Thyroid gland (tissue), 4 donors: ENCODE data around the gene TOMT.

Source experiments
- POLR2A ChIP-seq, 2 donors: fragments of 450-650 bp; IDR thresholded peaks; one replicate each; pipeline ENCODE4 v1.6.1; 2017; ENCODE audit warnings: antibody characterized with exemption in 2 of 2, mild to moderate bottlenecking in 2 of 2, moderate library complexity in 1 of 2
- TF ChIP-seq, protein P1 (sequence below), 6 experiments: fragments of 200-600 bp in 3 of 6; fragments of 450-650 bp in 3 of 6; sonication (generic) in 3 of 6; IDR thresholded peaks; one replicate each; pipeline ENCODE4 v1.5.1; 2016 to 2019; ENCODE audit warnings: antibody characterized with exemption in 6 of 6, mild to moderate bottlenecking in 2 of 6, inconsistent platforms in 1 of 6, moderate library complexity in 1 of 6

DNA sequence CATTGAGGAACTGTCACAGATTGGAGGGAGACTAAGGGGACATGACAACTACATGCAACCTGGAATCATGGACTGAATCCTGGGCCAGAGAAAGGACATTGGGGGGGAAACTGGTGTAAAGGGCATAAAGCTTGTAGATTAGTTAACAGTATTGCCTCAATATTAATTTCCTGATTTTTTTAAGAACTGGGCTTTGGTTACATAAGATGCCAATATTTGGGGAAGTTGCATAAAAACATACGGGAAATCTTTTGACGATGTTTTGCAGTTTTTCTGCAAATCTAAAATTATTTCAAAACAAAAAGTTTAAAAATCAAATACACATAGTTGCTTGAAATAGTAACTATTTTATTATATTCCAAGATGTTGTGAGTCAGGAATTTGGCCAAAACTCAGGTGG is 26.9 kb downstream of the TOMT start:
- TF ChIP-seq, protein P1, sequence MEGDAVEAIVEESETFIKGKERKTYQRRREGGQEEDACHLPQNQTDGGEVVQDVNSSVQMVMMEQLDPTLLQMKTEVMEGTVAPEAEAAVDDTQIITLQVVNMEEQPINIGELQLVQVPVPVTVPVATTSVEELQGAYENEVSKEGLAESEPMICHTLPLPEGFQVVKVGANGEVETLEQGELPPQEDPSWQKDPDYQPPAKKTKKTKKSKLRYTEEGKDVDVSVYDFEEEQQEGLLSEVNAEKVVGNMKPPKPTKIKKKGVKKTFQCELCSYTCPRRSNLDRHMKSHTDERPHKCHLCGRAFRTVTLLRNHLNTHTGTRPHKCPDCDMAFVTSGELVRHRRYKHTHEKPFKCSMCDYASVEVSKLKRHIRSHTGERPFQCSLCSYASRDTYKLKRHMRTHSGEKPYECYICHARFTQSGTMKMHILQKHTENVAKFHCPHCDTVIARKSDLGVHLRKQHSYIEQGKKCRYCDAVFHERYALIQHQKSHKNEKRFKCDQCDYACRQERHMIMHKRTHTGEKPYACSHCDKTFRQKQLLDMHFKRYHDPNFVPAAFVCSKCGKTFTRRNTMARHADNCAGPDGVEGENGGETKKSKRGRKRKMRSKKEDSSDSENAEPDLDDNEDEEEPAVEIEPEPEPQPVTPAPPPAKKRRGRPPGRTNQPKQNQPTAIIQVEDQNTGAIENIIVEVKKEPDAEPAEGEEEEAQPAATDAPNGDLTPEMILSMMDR (IDR thresholded peaks at IDR 0.05) = no peak
- TF ChIP-seq POLR2A (IDR thresholded peaks at IDR 0.05) = no peak
